Fibroblast of the aortic adventitia (primary cell): ENCODE results near the gene ALDH9A1. TPM values are rescaled to one million over a fixed set of nuclear protein-coding genes. Genes with fewer than 3 reads are reported as not detected.

ENCODE experiments used
- DNase-seq: peaks from one replicate; pipeline ENCODE4 v3.0.0-alpha.2; 2010; ENCODE audit warnings: low read depth
- H3K4me3 ChIP-seq: 2 replicates; pipeline ENCODE4 v1.5.1; 2011; ENCODE audit warnings: low read depth, mild to moderate bottlenecking, control low read depth, low read length, moderate library complexity
- CTCF ChIP-seq: IDR thresholded peaks from 2 replicates; pipeline ENCODE4 v1.5.1; 2011; ENCODE audit warnings: mild to moderate bottlenecking, low read length, control low read depth, inconsistent platforms; ENCODE audit not compliant: insufficient read depth
- total RNA-seq: library from RNA; depleted of rRNA; stranded (reverse); fragments of >200 nt; gene quantifications from 2 replicates; pipeline ENCODE4 v1.2.3, GENCODE V29; 2012; ENCODE audit warnings: low replicate concordance

The ALDH9A1 gene
- total RNA-seq, 1 donor, result 97.2 TPM

GRCh38 chr1:165634154-165634921 is 64.0 kb downstream of the ALDH9A1 start:
- no peak overlapping the region for H3K4me3 ChIP-seq
- no peak for DNase-seq
- no peak for TF ChIP-seq CTCF

GRCh38 chr1:165633614-165634013 is 64.7 kb downstream of the ALDH9A1 start:
- no peak for TF ChIP-seq CTCF
- peak; percentile 35 for DNase-seq
- peak overlapping the region; percentile 45 for H3K4me3 ChIP-seq

DNA sequence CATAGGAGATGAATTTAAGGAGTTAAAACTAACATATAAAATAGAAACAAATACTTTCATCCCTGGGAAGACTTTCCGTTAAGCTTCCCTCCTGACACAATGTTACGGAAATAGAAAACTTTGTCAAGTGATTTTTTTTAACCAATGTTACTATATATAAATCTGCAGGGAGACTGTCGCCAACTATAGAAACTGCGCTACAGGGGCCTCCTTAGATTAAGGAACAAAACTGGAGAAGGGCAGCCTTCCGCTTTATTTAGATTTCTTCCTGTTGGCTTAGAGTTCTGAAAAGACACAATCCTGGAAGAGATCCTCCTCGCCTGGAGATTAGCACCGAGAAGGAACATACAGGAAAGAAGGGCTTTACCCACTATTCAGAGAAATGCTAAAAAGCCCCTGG is 65.9 kb downstream of the ALDH9A1 start:
- peak; percentile 20 for DNase-seq
- TF ChIP-seq CTCF, result no peak
- H3K4me3 ChIP-seq, result peak overlapping the region; percentile 97

DNA sequence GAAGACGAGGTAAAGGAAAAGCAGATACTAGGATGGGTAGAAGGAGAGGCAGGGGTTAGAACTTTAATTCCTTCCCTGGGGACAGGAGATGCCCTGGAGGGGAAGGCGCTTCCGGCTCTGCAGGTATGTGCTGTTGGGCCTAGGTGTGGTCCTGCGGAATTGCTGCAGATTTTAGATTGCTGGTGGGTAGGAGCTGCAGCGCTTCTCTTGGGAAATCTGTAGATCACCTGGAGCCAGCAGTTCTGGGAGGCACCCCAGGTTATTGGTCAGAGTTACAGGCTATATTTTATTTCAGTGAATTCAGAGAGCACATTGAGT is 66.3 kb downstream of the ALDH9A1 start:
- DNase-seq, result no peak
- no peak for TF ChIP-seq CTCF
- H3K4me3 ChIP-seq, result peak overlapping the region; percentile 97

DNA sequence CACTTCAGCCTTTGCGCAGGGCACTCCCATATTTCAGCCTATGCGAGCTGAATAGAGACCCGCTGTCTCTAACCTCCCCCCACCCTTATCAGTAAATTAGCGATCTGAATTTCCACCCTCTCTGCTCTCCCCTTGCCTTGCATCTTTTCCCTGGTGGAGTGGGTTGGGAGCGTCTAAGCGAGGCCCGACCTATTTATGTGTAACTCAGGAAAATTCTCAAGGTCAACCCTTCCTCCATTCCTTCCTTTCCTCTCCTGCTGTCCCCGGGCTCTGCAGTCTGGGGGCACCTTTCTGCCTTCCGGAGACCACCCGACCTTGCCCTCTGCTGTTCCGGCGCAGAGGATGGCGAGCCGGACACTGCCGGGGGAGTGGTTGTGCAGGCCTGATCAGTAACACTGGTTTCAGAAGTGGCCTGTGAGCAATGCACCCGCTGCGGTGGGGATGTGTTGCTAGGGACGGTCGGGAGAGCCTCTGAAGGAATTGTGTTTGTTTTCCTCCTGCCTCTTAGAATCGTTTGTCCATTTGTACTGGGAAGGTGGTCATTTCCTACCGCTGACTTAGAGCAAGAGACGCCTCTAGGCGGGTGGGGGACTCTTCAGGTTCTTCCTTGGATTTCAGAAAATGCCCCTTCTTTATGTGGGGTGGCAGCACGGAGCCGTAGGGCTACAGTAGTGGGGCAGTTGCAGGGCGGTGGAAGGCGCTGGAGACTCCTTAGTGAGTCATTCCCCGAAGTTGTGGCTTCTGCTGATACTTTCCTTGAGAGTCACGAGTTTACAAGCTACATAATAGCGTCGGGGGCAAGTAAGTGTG is 66.8 kb downstream of the ALDH9A1 start:
- peak; percentile 72 for DNase-seq
- peak overlapping the region; percentile 97 for H3K4me3 ChIP-seq
- peak; percentile 8 for TF ChIP-seq CTCF

DNA sequence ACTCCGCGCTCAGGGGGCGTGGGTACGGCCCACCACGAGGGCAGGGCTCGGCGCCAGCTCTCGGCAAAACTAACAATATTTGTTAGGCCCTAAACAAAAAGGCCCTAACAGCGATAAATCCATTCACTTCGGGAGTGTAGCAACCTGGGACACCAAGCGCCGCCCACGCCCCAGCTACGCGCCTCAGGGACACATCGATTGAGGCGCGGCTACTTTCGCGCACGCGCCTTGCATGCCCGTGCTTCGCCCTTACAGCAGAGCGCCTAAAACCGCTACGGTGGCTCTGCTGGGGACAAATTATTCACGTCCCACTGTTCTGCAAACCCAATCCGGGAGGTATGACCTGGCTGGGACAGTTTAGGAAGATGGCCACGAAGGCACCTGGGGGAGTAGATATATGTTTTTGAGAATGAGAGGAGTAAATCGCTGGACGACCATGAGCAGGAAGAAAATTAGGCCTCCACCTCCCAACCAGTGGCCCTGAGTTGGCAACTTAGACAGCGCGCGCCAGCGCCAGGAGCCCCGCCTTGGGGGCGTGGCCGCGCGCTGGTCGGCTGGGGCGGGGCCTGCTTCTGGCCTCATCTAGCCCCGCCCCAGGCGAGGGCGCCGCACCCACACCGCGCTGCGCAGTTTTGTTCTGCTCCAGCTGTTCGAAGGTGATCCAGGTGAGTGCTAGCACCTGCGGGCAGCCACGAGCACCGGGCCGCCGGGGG is 67.6 kb downstream of the ALDH9A1 start, which contains the start of gene MGST3:
Gene MGST3 (plus strand): TSS at position 606 of the 713 bp plus-strand sequence. CDS start 18,614 bp downstream, outside the sequence.
- H3K4me3 ChIP-seq, result peak within 1 kb of the TSS; percentile 97
- peak; percentile 98 for DNase-seq
- TF ChIP-seq CTCF, result no peak
